Activated CD4-positive, alpha-beta T cell treated with anti-CD3 and anti-CD28 coated beads, Interleukin-2, amount 10 ng/mL, durations not matched to agents 24 days and 14 days (primary cell): ENCODE results near the gene HECTD1. TPM values are rescaled to one million over a fixed set of nuclear protein-coding genes. Genes with fewer than 3 reads are reported as not detected.
A peak's percentile ranks its signal among the peaks of the same experiment; 100 is the strongest.

Experiments
- DNase-seq: peaks from one replicate; pipeline ENCODE4 v3.0.0; 2022
- H3K27ac Mint-ChIP-seq: one replicate; pipeline ENCODE4 v1.8.0; 2022; ENCODE audit warnings: mild to moderate bottlenecking, mixed read lengths
- H3K27me3 Mint-ChIP-seq: one replicate; pipeline ENCODE4 v1.8.0; 2022; ENCODE audit warnings: mixed read lengths
- H3K36me3 Mint-ChIP-seq: one replicate; pipeline ENCODE4 v1.8.0; 2022; ENCODE audit warnings: low read depth, mild to moderate bottlenecking, mixed read lengths
- H3K4me1 Mint-ChIP-seq: one replicate; pipeline ENCODE4 v1.8.0; 2021; ENCODE audit warnings: mixed read lengths
- H3K4me3 Mint-ChIP-seq: one replicate; pipeline ENCODE4 v1.8.0; 2022; ENCODE audit warnings: mild to moderate bottlenecking, moderate library complexity, mixed read lengths
- H3K9me3 Mint-ChIP-seq: one replicate; pipeline ENCODE4 v1.8.0; 2021; ENCODE audit warnings: mixed read lengths
- intact Hi-C: fragments of 100-400 bp; cut with micrococcal nuclease; formaldehyde crosslinking; loops from one replicate; pipeline ENCODE4 v1.15.1; 2023
- total RNA-seq: library from RNA; stranded (reverse); gene quantifications from 2 replicates; pipeline ENCODE4 v1.2.3, GENCODE V29; 2022

Gene HECTD1
- total RNA-seq, 1 donor from 2014 or later, result 116 TPM

DNA sequence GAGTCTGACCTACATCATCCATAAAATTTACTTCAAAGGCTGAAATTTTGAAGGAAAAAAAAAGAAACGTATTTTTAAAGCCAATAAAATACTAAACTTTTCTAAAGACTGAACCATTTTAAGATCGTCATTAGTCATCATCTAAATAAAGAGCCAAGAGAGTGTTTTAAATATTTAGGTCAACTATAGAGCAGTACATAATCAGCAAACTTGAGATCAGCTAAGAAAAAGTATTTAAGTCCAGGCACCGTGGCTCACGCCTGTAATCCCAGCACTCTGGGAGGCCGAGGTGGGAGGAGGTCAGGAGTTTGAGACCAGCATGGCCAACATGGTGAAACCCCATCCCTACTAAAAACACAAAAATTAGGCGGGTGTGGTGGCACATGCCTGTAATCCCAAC is 35.5 kb downstream of the HECTD1 start:
- Mint-ChIP-seq H3K27ac (no peak overlapping the region), H3K9me3 (no peaks in the 10 kb centered on the region), H3K36me3 (peaks cover 55% of the 10 kb centered on the region), H3K27me3 (no peaks in the 10 kb centered on the region), H3K4me3 (no peak overlapping the region), H3K4me1 (no peaks in the 10 kb centered on the region)
- DNase-seq, result no peak
- intact Hi-C loops, result no loop called here

DNA sequence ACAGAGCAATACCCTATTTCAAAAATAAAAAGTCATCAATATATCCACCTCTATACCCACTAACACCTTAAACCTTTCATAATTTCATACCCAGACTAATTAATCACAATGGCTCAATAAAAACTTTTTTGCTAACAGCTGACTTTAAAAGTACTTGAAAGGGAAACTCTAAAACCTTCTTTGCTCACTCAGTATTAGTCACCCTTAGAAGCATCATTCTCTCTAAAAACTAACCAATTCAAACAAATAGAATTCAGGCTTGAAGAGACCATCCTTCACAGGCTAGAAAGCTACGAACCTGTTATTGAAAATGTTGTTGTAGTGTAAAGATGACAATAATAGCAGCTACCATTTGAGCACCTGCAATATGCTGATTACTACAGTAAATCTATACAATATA is 37.2 kb downstream of the HECTD1 start:
- Mint-ChIP-seq H3K4me3 (no peak overlapping the region), H3K9me3 (no peaks in the 10 kb centered on the region), H3K4me1 (no peaks in the 10 kb centered on the region), H3K36me3 (peaks cover 56% of the 10 kb centered on the region), H3K27ac (no peak overlapping the region), H3K27me3 (no peaks in the 10 kb centered on the region)
- intact Hi-C loops, result no loop called here
- DNase-seq, result no peak

DNA sequence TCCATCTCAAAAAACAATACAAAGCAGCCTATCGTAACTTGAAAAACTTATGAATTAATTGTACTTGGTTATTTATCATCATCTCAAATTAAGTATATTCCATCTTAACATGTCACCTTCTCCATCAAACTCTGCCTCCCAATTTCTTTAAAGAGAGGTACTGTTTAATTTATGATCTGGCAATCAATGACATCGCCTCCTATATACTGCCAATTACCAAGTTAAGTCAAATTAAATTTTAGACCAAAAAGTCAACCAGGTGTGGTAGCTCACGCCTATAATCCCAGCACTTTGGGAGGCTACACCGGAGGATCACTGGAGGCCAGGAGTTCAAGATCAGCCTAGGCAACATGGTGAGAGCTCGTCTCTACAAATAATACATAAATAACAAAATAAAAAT is 37.7 kb downstream of the HECTD1 start:
- Mint-ChIP-seq H3K4me3 (no peak overlapping the region), H3K27ac (no peak overlapping the region), H3K27me3 (no peaks in the 10 kb centered on the region), H3K9me3 (no peaks in the 10 kb centered on the region), H3K36me3 (peaks cover 57% of the 10 kb centered on the region), H3K4me1 (no peaks in the 10 kb centered on the region)
- intact Hi-C loops, result loop anchor here (10.0 kb wide), 1 partner anchor 185 kb away; no protein-coding TSS in a partner anchor
- no peak for DNase-seq

DNA sequence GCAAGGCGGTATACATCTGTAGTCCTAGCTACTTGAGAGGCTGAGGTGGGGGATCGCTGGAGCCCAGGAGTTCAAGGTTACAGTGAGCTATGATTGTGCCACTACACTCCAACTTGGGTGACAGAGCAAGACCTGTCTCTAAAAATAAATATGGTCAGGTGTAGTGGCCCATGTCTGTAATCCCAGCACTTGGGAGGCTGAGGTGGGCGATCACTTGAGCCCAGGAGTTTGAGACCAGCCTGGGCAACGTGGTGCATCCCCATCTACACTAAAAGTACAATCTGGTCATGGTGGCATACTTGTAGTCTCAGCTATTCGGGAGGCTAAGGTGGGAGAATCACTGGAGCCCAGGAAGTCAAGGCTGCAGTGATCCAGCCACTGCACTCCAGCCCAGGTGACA is 40.6 kb downstream of the HECTD1 start:
- Mint-ChIP-seq H3K27ac (no peak overlapping the region), H3K4me3 (no peak overlapping the region), H3K27me3 (no peaks in the 10 kb centered on the region), H3K9me3 (no peaks in the 10 kb centered on the region), H3K4me1 (no peaks in the 10 kb centered on the region), H3K36me3 (peaks cover 46% of the 10 kb centered on the region)
- DNase-seq, result no peak
- intact Hi-C loops, result loop anchor here (10.0 kb wide), 1 partner anchor 188 kb away; no protein-coding TSS in a partner anchor

DNA sequence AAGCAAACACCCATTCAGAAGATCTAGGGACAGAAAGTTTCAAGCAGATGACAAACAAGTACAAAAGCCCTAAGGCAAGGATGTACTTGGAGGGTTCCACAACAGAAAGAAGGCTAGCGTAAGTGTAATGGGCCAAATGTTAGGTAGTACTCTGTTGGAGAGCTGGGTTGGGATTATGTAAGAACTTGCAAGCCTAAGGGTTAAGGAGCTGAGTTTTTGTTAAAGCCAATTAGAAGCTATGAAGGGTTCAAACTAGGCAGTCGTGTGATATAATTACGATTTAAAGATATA is 41.4 kb downstream of the HECTD1 start:
- Mint-ChIP-seq H3K4me1 (no peaks in the 10 kb centered on the region), H3K27ac (no peak overlapping the region), H3K9me3 (no peaks in the 10 kb centered on the region), H3K27me3 (no peaks in the 10 kb centered on the region), H3K4me3 (no peak overlapping the region), H3K36me3 (peaks cover 49% of the 10 kb centered on the region)
- no peak for DNase-seq
- intact Hi-C loops, result loop anchor here (10.0 kb wide), 1 partner anchor 189 kb away; no protein-coding TSS in a partner anchor

DNA sequence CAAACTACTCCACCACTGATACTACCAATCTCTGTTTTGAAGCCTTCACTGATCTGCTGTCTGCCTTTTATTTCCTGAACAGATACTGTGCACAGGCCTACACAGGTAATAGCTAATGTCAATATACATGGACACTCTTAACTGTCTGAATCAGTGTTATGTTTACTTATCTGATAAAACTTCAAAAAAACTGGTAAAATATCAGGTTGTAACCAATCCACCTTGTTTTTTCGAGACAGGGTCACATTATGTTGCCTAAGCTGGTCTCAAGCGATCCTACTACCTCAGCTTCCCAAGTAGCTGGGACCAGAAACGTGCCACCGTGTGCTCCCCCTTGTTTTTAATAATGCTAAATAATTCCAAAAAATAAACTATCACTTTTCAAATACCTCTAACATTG is 43.5 kb downstream of the HECTD1 start:
- DNase-seq, result no peak
- Mint-ChIP-seq H3K36me3 (peaks cover 36% of the 10 kb centered on the region), H3K27me3 (no peaks in the 10 kb centered on the region), H3K4me3 (no peak overlapping the region), H3K9me3 (no peaks in the 10 kb centered on the region), H3K27ac (no peak overlapping the region), H3K4me1 (no peaks in the 10 kb centered on the region)
- intact Hi-C loops, result loop anchor here (10.0 kb wide), 1 partner anchor 191 kb away; no protein-coding TSS in a partner anchor

DNA sequence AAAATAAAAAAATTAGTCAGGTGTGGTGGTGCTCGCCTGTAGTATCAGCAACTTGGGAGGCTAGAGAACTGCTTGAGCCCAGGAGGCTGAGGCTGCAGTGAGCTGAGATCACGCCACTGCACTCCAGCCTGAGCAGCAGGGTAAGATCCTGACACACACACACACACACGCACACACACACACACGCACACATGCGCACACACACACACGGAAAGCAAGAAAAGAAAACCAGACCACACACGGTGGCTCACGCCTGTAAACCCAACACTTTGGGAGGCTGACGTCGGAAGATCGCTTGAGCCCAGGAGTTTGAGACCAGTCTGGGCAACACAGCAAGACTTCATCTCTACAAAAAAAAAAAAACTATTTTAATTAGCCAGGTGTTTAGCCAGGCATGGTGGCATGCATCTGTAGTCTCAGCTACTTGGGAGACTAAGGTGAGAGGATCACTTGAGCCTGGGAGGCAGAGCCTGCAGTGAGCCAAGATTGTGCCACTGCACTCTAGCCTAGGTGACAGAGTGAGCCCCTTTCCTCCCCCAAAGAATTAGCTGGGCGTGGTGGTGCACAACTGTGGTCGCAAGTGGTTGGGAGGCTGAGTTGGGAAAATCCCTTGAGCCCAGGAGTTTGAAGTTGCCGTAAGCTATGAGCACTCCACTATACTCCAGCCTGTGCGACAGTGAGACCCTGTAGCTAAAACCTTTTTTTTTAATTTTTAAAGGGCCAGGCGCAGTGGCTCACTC is 44.5 kb downstream of the HECTD1 start:
- H3K36me3 Mint-ChIP-seq, result peaks cover 34% of the 10 kb centered on the region
- no peak overlapping the region for H3K27ac Mint-ChIP-seq
- H3K4me3 Mint-ChIP-seq, result no peak overlapping the region
- H3K9me3 Mint-ChIP-seq, result no peaks in the 10 kb centered on the region
- H3K4me1 Mint-ChIP-seq, result no peaks in the 10 kb centered on the region
- DNase-seq, result no peak
- no peaks in the 10 kb centered on the region for H3K27me3 Mint-ChIP-seq
- intact Hi-C loops, result loop anchor here (10.0 kb wide), 1 partner anchor 192 kb away; no protein-coding TSS in a partner anchor

DNA sequence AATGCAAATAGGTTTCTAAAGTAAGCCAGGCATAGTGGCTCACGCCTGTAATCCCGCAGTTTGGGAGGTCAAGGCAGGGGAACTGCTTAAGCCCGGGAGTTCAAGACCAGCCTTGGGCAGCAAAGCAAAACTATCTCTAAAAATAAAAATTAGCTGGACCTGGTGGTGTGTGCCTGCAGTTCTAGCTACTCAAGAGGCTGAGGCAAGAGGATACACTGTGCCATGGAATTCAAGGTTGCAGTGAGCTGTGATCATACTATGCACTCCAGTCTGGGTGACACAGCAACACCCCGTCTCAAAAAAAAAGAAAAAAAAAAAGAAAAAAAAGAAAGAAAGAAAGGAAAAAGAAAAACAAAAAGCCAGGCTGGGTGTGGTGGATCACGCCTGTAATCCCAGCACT is 46.3 kb downstream of the HECTD1 start:
- Mint-ChIP-seq H3K4me1 (no peaks in the 10 kb centered on the region), H3K27ac (no peak overlapping the region), H3K36me3 (peaks cover 31% of the 10 kb centered on the region), H3K27me3 (no peaks in the 10 kb centered on the region), H3K9me3 (no peaks in the 10 kb centered on the region), H3K4me3 (no peak overlapping the region)
- intact Hi-C loops, result loop anchor here (10.0 kb wide), 1 partner anchor 194 kb away; no protein-coding TSS in a partner anchor
- DNase-seq, result no peak

DNA sequence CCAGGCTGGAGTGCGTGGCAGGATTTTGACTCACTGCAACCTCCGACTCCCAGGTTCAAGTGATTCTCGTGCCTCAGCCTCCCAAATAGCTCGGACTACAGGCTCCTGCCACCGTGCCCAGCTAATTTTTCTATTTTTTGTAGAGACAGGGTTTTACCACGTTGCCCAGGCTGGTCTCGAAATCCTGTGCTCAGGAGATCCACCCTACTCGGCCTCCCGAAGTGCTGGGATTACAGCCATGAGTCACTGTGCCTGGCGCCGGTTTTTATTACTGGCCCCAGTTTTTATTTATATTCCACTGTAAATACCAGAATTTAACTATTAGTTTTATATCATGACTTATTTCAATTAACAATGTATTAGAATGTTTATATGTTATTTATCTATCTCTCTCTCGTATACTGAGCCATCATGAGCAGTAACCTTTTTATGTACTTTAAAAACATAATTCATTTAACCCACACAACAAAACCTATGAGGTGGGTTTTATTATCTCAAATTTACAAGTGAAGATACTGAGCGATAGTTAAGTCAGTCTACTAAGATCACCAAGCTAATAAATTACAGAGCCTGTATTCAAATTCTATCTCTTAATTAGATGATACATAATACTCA is 47.8 kb downstream of the HECTD1 start:
- Mint-ChIP-seq H3K9me3 (no peaks in the 10 kb centered on the region), H3K36me3 (peaks cover 32% of the 10 kb centered on the region)
- intact Hi-C loops, result loop anchor here (10.0 kb wide), 1 partner anchor 195 kb away; no protein-coding TSS in a partner anchor

DNA sequence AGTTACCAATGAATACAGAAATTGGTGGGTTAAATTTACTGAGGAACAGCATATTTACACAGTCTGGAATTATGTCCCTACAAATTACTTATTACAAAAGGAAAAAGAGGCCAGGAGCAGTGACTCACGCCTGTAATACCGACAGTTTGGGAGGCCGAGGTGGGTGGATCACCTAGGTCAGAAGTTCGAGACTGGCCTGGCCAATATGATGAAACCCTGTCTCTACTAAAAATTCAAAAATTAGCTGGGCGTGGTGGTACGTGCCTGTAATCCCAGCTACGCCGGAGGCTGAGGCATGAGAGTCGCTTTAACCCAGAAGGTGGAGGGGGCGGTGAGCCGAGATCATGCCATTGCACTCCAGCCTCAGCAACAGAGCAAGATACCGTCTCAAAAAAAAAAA is 52.6 kb downstream of the HECTD1 start:
- Mint-ChIP-seq H3K9me3 (no peaks in the 10 kb centered on the region), H3K4me1 (peaks cover 2% of the 10 kb centered on the region), H3K27ac (no peak overlapping the region), H3K4me3 (no peak overlapping the region), H3K36me3 (peaks cover 44% of the 10 kb centered on the region), H3K27me3 (no peaks in the 10 kb centered on the region)
- no peak for DNase-seq
- intact Hi-C loops, result no loop called here

More for the DNA sequence above, 47.8 kb downstream of the HECTD1 start:
- Mint-ChIP-seq H3K4me1 (no peaks in the 10 kb centered on the region), H3K27me3 (no peaks in the 10 kb centered on the region), H3K27ac (no peak overlapping the region), H3K4me3 (no peak overlapping the region)
- DNase-seq, result peak; percentile 36

DNA sequence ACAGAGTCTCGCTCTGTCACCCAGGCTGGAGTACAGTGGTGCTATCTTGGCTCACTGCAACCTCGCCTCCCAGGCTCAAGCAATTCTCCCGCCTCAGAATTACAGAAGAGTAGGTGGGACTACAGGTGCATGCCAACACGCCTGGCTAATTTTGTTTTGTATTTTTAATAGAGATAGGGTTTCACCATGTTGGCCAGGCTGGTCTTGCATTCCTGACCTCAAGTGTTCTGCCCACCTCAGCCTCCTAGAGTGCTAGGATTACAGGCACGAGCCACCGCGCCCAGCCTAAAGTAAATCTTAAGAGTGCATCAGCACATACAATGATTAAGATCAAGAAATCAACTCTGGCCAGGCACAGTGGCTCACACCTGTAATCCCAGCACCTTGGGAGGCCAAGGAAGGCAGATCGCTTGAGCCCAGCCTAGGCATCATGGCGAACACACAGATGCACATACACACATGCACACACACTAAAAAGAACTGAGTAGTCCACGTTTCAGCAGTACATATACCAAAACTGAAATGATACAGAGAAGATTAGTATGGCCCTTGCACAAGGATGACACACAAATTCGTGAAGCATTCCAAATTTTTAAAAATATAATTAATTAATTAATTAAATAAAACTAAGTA is 65.0 kb downstream of the HECTD1 start:
- Mint-ChIP-seq H3K9me3 (no peaks in the 10 kb centered on the region), H3K4me3 (no peak overlapping the region), H3K27me3 (no peaks in the 10 kb centered on the region), H3K4me1 (no peaks in the 10 kb centered on the region), H3K36me3 (peaks cover 38% of the 10 kb centered on the region), H3K27ac (no peak overlapping the region)
- no peak for DNase-seq
- intact Hi-C loops, result no loop called here

DNA sequence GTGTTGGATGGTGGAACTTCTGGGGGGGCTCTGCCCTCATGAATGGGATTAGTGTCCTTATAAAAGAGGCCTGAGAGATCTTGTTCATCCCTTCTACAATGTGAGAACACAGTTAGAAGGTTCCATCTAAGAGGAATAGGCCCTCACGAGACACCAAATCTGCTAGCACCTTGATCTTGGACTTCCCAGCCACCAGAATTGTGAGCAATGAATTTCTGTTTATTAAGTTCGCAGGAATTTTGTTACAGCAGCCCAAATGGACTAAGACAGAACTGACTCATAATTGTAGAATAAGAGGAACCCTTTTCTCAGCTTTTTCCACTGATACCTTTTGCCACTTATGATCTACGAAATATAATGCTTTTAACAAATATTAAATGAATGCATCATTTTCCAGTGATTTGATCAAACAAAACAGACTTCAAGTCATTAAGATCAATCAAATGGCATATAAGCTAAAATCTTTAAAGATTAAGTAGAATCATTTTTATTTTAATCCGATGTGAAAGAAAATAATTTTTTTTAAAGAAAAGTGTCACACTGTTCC is 68.2 kb downstream of the HECTD1 start:
- no peak for DNase-seq
- Mint-ChIP-seq H3K4me3 (no peak overlapping the region), H3K4me1 (no peaks in the 10 kb centered on the region), H3K36me3 (peaks cover 42% of the 10 kb centered on the region), H3K9me3 (no peaks in the 10 kb centered on the region), H3K27ac (no peak overlapping the region), H3K27me3 (no peaks in the 10 kb centered on the region)
- intact Hi-C loops, result no loop called here

DNA sequence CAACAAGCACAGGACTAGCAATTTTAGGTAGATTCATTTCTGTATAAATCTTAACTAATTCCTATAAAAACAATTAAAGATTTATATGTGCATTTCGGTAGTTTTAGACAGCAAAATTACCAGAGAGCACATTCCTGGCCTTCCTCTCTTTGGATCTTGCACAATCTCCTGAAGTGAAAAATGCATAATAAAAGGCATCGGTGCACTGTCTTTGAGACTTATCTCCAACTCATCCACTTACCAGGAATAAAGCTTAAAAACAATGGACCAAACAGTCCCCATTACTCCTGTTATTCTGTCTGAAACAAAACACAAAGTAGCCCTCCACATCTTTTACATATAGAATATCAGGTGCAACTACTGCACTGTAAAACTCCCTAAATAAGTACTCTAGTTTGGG is 69.3 kb downstream of the HECTD1 start:
- Mint-ChIP-seq H3K27me3 (no peaks in the 10 kb centered on the region), H3K36me3 (peaks cover 42% of the 10 kb centered on the region), H3K4me1 (no peaks in the 10 kb centered on the region), H3K4me3 (no peak overlapping the region), H3K27ac (no peak overlapping the region), H3K9me3 (no peaks in the 10 kb centered on the region)
- DNase-seq, result no peak
- intact Hi-C loops, result no loop called here
